GM21717 (cell line): ENCODE measurements around the gene CCDC106.

Experiments used
- ATAC-seq: cut with Tn5 transposase; IDR thresholded peaks from one replicate; pipeline ENCODE4 v1.9.1; 2021; ENCODE audit warnings: mild to moderate bottlenecking, moderate library complexity; ENCODE audit not compliant: unreplicated experiment

The CCDC106 gene

DNA sequence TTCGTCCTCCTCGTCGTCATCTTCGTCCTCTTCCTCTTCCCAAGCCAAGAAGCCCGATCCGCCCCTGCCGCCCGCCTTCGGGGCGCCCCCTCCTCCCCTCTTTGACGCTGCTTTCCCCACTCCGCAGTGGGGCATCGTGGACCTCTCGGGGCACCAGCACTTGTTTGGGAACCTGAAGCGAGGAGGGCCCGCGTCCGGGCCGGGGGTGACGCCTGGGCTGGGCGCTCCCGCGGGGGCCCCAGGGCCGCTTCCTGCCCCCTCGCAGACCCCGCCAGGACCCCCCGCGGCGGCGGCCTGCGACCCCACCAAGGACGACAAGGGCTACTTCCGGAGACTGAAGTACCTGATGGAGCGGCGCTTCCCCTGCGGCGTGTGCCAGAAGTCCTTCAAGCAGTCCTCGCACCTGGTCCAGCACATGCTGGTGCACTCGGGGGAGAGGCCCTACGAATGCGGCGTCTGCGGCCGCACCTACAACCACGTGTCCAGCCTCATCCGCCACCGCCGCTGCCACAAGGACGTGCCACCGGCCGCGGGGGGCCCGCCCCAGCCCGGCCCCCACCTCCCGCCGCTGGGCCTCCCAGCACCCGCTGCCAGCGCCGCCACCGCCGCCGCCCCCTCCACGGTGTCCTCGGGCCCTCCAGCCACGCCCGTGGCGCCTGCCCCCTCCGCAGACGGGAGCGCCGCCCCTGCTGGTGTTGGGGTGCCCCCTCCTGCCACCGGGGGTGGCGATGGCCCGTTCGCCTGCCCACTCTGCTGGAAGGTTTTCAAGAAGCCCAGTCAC is 33.9 kb upstream of the CCDC106 start:
- no peak for ATAC-seq

GRCh38 chr19:55614711-55615542 is 33.1 kb upstream of the CCDC106 start:
- ATAC-seq, result no peak

GRCh38 chr19:55615543-55616394 is 32.2 kb upstream of the CCDC106 start:
- ATAC-seq, result no peak

DNA sequence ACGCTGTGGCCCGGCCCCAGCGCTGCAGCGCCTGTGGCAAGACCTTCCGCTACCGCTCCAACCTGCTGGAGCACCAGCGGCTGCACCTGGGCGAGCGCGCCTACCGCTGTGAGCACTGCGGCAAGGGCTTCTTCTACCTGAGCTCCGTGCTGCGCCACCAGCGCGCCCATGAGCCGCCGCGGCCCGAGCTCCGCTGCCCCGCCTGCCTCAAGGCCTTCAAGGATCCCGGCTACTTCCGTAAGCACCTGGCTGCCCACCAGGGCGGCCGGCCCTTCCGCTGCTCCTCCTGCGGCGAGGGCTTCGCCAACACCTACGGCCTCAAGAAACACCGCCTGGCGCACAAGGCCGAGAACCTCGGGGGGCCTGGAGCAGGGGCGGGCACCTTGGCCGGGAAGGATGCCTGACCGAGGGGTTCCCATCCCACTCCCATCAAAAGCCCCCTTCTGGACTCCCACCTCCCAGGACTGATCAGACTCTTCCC is 31.6 kb upstream of the CCDC106 start:
- ATAC-seq, result no peak

DNA sequence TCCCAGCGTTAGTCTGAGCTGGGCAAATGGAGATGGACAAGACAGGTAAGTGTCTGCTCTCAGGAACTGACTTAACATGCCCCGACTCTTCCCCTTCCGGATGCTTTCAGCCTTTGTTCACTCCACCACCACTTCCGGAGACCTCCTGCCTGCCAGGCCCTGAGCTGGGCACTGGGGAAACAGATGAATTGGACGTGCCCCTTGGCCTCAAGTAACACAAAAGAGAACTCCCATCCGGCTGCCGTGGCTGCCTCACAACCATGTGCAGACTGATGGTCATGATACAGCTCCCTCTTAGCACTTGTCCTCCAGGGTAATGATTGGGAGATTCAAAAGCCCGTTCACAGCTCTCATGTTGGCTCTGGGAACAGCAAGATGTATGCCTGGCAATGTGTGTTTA is 30.6 kb upstream of the CCDC106 start:
- ATAC-seq, result no peak

GRCh38 chr19:55618426-55618825 is 29.6 kb upstream of the CCDC106 start:
- ATAC-seq, result no peak

DNA sequence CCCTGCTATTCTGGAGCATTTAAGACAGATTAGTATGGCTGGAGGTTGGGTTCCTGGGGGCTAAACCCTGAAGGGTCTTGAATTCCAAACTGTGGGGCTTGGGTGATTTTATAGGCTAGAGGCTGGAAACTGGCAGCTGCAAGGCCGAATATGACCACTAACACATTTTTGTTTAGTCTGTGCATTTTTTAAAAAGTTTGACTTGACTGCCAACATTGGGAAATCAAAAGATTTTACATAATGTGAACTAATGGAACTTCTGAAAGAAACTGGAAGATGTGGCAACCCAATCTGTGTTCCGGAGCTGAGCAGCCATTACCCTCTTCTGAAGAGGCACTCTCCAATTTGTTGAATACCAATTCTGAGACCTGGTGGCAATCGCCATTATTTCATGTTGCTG is 28.7 kb upstream of the CCDC106 start:
- ATAC-seq, result no peak

DNA sequence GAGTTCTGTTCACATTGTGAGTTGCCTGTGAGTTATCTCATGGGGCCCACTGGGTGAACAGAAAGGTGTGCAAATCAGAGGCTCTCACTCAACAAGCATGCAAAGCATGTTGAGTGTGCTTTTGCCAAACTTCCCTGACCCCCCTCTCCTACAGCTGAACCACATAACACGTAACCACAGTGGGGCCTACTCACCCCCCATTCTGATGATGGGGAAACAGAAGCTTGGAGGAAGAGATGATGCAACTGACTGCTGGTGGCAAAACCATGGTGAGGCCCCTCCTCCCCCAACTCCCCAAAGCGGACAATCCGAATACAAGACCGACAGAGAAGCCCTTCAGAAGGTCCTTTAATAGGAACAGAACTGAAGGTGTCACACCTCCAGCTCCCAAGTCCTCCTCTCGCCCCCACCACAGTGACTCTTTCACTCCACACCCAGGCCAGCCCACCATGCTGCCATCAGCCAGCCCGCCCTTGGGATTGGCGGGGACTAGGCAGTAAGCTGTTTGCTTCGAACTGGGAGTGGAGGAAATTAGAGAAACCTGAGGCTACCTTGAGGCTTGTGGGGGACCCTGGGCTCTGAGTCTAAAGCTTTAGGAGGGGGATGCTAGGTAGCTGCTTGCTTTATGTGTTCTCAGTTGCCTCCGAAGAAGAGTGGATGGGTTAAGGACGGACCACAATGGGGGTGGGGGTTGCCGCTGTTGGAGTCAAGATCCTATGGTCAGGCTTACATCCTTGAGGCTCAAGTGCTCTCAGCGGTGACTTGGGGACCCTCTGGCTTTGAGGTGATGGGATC is 27.4 kb upstream of the CCDC106 start:
- ATAC-seq, result no peak

GRCh38 chr19:55621205-55621672 is 26.8 kb upstream of the CCDC106 start:
- no peak for ATAC-seq

GRCh38 chr19:55621673-55622231 is 26.3 kb upstream of the CCDC106 start:
- ATAC-seq, result no peak

DNA sequence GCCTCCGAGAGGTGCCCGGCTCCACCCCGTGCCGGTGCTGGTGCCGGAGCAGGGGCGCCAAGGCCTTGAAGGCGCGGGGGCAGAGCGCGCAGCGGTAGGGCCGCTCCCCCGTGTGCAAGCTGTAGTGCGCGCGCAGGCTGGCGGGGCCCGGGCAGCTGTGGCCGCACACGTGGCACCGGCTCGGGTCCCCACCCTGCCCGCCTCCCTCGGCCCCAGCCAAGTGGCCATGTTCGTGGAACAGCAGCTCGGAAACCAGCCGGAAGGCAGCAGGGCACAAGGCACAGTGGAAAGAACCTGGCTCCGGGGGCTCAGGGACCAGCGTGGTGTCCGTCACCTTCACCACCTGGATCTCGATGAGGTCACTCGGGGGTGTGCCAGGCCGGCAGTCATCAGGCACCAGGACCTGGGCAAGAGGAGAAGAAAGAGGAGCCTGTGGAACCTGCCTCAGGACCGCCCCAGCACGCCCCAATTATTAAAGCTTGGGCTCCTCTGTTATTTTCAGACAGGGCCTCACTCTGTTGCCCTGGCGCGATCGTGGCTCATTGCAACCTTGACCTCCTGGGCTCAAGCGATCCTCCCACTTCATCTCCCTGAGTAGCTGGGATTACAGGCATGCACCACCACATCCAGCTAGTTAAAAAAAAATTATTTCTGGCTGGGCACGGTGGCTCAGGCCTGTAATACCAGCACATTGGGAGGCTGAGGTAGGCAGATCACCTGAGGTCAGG is 25.6 kb upstream of the CCDC106 start:
- no peak for ATAC-seq

- no peak for ATAC-seq
These were observed 24.9 kb upstream of the CCDC106 start for GRCh38 chr19:55623130-55623529.

DNA sequence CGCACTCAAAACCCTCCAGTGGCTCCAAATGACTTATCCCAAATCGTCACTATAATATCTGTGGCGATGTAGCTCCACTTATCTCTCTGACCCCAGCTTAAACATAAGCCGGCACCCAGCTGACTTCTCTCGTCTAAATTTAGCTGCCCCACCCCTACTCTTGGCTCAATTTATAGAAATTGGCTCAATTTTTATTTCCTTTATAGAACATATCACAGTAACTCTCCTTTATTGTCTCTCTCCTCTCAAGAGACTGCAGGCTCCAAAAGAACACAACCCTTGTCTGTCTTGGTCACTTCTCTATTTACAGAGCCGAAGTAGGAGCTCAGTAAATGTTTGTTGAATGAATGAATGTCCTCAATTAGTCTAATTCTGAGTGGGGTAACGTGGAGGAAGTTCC is 24.5 kb upstream of the CCDC106 start:
- no peak for ATAC-seq

- ATAC-seq, result peak; percentile 42
These were observed 23.7 kb upstream of the CCDC106 start, which contains the start of gene ZNF784 for GRCh38 chr19:55624109-55625003. Gene ZNF784 (minus strand): TSS chr19:55624566. CDS start chr19:55624561, 5 bp downstream.

- ATAC-seq, result no peak
These were observed 23.0 kb upstream of the CCDC106 start for GRCh38 chr19:55625004-55625326.

DNA sequence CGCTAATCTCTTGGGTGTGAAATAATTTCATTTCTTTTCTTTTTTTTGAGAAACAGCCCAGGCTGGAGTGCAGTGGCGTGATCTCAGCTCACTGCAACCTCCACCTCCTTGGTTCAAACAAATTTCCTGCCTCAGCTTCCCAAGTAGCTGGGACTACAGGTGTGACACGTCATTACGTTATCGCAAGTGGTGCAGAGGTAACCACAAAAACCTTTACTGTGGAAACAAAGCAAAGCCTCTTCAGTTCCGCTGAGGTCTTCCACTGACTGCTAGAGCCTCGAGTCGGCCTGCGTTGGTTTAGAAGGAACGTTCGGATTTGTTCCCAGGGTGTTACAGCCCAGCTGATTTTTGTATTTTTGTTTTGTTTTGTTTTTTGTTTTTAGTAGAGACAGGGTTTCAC is 21.7 kb upstream of the CCDC106 start:
- ATAC-seq, result no peak

- no peak for ATAC-seq
These were observed 15.6 kb upstream of the CCDC106 start for GRCh38 chr19:55632463-55632834.

DNA sequence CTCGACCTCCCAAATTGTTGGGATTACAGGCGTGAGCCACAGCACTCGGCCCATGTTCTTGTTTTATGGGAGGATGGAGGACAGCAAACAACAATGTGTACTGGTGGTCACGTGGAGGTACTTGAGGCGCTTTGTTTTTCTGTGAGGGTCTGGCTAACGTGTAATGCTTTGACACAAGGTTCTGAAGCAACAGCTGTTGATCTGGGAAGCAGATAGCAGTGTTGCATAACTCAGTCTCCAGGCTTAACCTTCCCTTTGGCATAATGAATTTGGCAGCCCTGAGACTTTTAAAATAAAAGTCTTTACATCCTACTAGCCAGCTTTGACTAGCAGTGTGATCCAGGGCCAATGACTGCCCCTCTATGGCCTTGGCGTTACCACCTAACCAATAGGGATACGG is 14.2 kb upstream of the CCDC106 start:
- ATAC-seq, result no peak
